Fibroblast of skin of abdomen (primary cell): Measurements from ENCODE around the gene RUVBL2.

ENCODE experiments used
- DNase-seq: peaks from one replicate; pipeline ENCODE4 v3.0.0-alpha.2; 2013

Gene RUVBL2

DNA sequence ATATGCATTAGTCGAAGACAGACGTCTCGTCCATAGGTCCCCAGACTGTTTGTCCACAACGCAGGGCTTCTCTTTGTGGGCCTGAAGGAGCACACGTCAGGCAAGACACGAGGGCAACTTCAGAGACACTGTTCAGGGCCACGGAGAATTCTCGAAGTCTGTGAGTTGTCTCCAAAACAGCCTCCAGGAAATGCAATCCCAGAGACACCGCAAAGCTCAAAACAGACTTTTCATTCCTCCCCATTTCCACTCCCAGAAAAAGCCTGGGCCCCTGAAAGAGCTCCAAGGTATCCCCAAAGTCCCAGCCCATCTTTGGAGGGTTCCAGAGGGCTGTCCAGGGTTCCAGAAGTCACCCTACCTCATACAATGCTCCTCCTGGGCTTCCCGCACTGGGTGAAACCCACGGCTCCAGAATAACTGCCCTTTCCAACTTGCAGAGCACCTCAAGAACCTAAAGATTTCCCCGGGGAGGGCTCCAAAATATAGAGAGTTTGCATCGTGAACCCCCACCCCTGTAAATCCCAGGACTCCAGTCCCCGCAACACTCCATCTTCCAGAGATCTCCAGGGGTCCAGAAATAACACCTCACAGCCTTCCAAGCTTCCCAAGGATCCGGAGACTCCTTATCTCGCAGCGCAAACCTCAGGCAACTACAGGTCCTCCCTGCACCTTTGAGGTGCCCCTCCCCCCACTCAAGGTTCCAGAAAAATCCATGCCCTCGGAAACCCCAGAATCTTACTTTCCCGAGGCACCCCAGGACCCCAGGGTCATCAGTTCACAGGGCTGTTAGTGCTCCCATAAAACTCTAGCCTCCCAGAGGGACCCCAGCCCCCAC, 29.3 kb upstream of the RUVBL2 start:
- DNase-seq: peak; percentile 69

DNA sequence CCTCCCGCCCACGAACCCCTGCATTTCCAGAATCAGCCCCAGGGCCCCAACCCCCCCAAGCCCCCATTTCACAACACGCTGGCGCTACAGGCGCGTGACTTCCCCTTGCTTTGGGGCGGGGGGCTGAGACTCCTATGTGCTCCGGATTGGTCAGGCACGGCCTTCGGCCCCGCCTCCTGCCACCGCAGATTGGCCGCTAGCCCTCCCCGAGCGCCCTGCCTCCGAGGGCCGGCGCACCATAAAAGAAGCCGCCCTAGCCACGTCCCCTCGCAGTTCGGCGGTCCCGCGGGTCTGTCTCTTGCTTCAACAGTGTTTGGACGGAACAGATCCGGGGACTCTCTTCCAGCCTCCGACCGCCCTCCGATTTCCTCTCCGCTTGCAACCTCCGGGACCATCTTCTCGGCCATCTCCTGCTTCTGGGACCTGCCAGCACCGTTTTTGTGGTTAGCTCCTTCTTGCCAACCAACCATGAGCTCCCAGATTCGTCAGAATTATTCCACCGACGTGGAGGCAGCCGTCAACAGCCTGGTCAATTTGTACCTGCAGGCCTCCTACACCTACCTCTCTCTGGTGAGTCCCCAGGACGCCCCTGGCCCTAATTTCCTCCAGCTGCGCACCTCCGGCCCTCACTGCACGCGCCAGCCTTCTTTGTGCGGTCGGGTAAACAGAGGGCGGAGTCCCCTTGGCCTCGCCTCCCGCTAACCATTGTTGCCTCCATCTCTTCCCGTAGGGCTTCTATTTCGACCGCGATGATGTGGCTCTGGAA, 28.5 kb upstream of the RUVBL2 start, which contains the start of gene FTL:
TSS of gene FTL (plus strand) at position 270 of the 766 bp plus-strand sequence. CDS start at position 469, 199 bp downstream.
- DNase-seq: peak; percentile 97

DNA sequence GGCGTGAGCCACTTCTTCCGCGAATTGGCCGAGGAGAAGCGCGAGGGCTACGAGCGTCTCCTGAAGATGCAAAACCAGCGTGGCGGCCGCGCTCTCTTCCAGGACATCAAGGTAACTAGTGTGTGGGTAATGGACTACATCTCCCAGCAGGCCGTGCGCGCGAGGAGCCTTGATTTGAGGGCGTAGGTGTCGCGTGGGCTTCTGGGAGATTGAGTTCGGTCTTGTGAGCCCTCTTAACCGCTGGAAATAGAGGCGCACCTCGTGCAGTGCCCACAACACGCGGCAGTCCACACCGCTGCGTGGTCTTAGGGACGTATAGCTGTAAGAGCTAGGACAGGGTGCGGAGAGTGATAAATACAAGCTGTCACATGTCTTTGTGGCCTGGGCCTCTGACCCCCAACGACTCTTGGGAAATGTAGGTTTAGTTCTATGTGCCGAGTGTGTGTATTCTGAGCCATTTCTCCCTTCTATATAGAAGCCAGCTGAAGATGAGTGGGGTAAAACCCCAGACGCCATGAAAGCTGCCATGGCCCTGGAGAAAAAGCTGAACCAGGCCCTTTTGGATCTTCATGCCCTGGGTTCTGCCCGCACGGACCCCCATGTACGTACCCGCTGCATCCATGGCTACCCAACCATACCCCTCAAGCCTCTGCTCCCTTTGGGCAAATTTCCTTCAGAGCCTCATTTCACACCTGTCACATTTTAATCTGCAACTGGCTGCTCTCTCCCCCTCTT, 27.7 kb upstream of the RUVBL2 start:
- peak; percentile 76 for DNase-seq

DNA sequence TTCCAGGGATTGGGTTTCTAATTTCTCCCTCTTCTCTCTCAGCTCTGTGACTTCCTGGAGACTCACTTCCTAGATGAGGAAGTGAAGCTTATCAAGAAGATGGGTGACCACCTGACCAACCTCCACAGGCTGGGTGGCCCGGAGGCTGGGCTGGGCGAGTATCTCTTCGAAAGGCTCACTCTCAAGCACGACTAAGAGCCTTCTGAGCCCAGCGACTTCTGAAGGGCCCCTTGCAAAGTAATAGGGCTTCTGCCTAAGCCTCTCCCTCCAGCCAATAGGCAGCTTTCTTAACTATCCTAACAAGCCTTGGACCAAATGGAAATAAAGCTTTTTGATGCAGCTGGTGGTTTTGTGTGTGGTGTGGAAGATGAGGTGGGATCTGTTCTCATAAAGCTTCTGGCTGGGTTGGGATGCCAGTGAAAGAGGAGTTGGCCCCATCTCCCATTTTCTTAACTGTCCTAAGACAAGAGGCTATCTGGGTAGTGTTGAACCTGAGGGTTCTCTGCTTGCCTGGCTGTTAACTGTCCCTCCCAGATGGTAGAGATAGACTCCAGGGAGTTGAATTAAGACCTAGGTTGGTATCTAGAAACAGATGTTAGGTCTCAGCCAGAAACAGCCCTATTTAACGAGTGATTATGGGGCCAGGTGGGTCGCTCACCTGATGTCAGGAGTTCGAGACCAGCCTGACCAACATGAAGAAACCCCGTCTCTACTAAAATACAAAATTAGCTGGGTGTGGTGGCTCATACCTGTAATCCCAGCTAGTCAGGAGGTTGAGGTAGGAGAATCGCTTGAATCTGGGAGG, 26.9 kb upstream of the RUVBL2 start:
- DNase-seq: no peak

DNA sequence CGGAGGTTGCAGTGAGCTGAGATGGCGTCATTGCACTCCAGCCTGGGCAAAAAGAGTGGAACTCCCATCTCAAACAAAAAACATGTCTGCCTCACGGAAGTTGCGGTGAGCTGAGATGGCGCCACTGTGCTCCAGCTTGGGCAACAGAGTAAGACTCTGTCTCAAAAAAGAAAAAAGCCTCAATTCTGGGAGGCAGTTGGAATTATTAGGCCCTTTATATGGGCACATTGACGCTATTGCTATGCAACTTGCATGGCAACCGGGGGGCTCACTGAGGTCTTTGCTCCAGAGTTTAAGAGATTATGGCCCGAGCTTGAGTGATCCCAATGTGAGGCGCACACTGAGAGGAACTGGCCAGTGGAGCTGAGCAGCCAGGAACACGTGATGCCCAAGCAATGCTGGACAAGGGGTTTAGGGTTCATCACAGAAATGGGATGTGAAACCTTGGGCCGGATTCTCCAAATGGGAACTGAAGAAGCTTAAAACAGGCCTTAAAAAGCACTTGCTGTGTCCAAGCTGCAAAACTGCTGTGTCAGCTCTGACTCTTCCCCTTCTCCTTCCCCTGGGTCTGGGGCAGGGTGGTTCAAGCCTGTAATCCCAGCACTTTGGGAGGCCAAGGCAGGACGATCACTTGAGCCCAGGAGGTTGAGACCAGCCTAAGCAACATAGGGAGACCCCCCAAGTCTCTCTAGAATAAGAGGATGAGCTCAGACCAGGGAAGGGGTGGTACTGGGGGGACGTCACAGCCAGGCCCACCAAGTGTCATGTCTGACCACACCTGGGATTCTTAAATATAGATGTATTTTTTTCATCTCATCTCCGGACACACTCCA, 26.1 kb upstream of the RUVBL2 start:
- peak; percentile 35 for DNase-seq

DNA sequence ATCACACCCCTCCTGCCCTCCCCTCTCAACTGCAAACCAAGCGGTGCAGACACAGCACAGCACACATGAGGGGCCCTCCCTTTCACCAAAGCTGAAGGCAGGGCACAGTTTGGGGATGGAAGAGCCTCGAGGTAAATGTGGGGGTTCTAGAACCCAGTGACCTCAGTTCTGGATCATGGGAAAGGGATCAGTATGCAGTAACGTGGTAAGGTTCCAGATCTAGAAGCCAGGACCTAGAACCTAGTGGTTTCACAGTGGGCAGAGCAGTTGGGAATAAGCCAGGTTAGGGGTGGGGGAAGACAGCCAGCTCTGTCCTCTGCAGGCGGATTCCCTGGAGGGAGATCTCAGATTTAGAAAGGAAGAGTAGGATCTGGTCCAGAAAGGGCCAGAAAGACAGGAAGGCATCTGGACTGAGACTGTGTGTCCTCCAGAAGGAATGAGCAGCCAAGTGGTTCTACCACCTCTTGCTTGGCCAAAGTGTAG, 25.5 kb upstream of the RUVBL2 start:
- peak; percentile 36 for DNase-seq

DNA sequence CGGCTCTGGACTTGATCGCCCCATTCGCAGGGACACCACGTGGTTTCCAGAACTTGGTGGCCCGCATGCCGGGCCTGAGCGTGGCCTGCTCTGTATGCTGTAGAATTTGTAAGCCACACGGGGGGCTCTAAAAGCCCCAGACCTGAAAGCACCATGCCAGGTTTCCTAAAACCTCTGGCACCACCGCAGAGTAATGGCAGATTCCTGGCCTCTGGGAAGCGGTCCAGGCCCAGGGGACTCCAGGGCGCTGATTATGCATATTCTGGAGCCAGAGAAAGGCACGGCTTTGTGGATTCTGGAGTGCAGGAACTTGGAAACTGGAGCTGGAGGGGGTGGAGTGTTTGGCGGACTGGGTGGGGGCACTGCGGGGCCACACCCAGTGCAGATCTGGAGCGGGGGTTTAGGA, 24.9 kb upstream of the RUVBL2 start:
- no peak for DNase-seq

DNA sequence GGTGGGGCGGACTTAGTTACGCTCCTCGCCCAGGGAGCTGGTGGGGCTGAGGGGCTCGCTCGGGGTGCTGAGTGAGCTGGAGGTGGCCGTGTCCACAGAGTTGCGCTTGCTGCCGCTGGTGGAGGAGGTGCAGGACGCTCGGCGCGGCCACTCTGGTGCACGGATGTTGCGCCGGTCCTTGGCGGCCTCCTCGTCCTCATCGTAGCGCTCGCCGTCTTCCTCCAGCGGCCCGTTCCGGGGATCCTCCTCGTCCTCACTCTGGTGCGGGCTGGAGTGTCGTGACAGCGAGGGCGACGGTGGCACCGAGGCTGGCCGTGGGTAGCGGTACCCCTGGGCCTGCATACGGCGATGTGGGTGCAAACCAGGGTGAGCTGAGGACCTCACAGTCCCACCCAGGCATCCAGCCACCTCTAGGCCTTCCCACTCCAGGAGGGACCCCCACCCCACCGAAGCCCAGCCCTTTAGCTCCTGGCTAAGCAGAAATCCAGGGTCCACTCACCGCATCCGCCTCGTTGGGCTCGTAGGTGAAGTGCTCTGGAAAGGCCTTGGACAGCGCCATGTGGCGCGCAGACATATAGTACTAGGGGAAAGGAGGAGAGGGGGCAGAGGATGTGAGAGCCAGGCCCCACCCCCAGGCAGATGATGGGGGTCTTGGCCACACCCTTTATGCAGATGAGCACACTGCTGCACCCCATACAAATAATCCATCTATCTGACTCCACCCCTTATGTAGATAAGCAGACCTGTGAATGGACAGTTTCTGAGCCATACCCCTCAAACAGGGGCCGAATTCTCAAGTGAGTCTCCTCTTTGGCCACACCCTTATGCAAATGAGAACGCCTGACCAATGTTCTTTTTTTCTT, 24.2 kb upstream of the RUVBL2 start:
- DNase-seq: no peak

DNA sequence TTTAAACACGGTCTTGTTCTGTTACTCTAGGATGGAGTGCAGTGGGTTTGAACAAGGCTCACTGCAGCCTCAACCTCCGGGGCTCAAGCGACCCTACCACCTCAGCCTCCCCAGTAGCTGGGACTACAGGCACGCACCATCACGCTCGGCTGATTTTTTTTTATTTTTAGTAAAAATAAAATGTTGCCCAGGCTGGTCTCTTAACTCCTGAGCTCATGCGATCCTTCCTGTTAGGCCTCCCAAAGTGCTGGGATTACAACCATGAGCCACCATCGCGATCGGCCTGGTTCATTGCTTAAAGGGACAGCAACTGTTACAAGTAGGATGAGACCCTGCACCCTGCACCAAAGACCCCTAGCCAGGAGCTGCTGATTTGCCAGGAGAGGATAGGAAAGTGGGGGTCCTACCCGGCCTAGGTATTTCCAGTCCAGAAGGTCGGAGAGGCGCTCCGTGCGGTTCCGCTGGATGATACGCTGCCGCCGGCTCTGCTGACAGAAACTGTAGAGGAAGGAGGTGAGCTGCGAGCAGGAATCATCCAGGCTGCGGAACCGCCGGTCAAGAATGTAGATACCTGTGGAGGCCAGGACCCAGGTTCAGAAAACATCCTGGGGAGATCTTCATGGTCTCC, 23.4 kb upstream of the RUVBL2 start:
- DNase-seq: no peak

DNA sequence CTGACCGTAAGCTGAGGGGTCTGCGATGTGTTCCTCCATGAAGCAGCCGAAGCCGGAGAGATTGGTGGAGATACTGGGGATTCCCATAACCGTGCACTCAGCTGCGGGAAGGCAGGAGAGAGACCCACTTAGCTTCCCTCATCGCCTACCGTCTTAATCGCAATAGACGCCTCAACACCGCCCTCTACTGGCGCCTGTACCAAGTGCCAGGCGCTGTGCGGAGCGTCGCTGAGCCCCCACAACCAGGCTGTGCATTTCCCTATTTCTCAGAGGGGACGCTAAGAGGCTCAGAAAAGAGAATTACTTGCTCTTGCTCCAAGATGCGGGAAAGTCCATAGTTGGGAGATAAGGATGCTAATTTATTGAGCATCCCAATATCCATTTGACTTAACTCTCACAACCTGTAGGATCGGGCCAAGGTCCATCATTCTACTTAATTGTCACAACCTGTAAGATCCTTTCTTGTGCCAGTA, 22.7 kb upstream of the RUVBL2 start:
- peak; percentile 72 for DNase-seq

DNA sequence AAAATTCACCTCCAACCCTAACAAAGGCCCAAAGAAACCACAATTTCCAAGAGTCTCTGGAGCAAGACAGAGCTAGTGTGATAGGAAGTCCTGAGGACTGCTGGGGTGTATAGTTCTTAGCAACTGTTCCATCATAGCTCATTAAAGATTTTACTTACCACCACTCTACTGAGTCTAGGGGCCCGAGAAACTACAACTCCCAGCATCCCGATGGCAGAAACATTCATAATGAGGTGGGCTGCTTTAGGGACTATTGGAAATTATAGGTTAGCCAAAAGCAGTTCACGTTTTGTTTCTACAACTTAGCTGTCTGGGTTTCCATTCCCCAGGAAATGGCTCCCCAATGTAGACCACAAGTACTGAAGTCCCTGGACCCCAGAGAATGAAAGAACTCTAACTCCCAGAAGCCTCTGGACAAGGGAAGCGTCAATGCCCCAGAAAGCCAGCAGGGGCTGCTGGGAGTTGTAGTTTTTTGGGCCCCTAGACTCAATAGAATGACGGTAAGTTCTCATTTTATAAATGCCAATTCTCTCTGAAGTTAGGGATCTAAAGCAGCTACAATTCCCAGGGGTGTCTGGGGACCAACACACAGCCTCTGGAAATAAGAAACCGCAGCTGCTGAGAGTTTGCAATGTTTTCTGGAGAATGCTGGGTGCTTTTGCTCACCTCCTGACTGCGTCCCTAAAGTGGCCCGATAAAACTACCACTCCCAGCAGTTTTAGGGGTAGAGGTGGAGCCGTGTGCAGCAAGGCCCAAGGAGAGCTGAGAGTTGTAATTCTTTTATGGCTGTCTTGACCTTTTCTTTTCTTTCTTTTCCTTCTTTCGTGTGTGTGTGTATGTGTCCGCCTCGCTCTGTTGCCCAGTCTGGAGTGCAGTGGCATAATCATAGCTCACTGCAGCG, 17.5 kb upstream of the RUVBL2 start:
- no peak for DNase-seq

DNA sequence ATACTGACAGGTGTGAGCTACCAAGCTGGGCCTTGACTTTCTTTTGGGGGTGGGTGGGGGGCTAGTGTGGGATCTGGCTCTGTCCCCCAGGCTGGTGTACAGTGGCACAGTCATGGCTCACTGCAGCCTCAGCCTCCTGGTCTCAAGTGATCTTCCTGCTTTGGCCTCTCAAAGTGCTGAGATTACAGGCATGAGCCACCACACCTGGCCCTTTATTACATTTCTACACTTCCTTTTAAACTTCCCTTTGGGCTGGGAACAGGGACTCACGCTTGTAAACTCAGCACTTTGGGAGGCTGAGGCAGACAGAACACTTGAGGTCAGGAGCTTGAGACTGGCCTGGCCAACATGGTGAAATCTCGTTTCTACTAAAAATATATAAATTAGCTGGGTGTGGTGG, 16.6 kb upstream of the RUVBL2 start:
- no peak for DNase-seq

DNA sequence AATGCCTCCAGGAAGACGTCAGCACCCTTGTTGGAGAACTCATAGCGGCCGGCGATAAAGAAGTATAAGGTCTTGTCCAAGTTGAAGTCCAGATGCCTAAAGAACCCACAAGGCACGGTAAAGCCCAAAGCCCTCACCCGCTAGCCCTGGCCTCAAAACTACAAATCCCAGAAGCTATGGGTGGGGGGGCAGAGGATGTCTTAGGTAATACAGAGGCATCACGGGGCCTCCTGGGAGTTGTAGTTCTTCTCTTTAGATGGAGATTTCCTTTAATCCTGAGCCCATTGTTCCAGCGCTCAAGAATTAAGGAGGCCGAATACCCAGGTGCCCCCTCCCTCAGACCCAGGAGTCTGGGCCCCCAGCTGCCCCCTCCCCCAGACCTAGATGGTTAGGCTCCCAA, 11.4 kb upstream of the RUVBL2 start:
- no peak for DNase-seq

DNA sequence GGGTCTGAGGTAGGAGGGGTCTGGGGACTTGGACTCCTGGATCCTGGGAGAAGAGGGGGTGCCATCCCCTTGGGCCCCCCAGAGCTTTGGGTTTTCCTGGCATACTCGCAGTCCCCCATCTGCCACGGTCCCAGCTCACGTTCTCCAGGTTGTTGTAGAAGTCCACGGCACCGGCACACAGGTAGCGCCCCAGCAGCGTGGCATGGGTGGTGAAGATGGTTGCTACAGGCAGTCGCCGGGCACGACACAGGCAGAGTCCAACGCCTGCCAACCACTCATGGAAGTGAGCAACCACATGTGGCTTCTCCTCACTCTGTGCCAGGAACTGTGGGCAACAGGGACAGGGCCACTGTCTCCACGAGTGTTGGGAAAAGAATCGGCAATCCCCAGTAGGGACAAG, 8.0 kb upstream of the RUVBL2 start:
- no peak for DNase-seq

DNA sequence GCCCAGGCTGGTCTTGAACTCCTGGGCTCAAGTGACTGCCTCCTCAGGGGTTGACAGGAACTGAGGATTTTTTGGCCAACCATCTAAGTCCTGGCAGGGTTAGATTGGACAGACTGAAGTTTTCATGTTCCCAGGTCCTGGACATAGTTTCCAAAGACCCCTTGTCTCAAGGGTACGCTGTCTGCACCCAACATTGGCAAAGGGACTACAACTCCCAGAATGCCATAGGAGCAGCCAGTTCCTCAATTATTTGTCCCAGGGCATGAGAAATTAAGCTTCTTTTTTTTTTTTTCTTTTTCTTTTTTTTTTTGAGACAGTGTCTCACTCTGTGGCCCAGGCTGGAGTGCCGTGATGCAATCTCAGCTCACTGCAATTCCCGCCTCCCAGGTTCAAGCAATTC, 7.5 kb upstream of the RUVBL2 start:
- DNase-seq: no peak

DNA sequence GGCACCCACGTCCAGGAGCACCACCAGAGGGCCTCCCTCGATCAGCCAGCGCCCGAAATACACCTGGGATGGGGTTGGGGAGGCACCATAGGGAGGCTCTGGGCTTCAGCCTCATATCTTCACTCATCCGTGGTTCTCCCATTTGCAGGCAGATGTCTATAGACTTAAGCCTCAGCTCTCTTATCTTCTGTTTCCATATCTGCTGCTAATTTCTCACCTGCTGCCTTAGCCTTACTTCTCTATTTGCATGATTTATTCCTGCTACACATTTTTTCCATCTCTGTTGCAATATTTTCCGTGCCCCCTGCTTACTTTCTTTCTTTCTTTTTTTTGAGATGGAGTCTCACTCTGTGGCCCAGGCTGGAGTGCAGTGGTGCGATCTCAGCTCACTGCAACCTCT, 6.4 kb upstream of the RUVBL2 start:
- no peak for DNase-seq

DNA sequence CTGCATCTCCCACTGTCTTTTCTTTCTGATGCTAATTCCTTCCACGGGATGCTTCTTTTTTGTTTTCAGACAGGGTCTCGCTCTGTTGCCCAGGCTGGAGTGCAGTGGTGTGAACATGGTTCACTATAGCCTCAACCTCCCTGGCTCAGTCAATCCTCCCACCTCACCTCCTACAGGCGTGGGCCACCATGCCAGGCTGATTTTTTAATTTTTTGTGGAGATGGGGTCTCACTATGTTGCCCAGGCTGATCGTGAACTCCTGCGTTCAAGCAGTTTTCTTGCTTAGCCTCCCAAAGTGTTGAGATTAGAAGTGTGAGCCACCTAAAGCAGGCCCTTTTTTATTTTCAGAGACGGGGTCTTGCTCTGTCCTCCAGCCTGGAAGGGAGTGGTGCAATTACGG, 5.4 kb upstream of the RUVBL2 start:
- no peak for DNase-seq

DNA sequence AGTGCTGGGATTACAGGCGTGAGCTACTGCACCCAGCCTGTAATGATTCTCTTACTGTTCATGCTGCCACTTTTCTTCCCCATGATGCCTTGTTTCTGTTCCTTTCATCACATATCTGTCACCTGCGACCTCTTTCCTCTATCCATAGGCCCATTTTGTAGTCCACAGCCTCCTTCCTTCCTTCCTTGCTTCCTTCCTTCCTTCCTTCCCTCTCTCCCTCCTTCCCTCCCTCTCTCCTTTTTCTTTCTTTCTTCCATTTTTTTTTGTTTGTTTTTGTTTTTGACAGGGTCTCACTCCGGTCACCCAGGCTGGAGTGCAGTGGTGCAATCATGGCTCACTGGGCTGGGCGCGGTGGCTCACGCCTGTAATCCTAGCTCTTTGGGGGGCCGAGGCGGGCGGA, 4.8 kb upstream of the RUVBL2 start:
- DNase-seq: no peak
